GM19372 (cell line): ENCODE results near the gene MRPL11.
"Not testable (repeated sequence)": the region's sequence is repeated elsewhere in the genome, so short reads cannot be mapped to it uniquely, and the experiment has no call there.

Experiments
- ATAC-seq: cut with Tn5 transposase; IDR thresholded peaks from one replicate; pipeline ENCODE4 v1.9.1; 2021; ENCODE audit warnings: mild to moderate bottlenecking, low read depth, moderate library complexity; ENCODE audit not compliant: unreplicated experiment

The MRPL11 gene

GRCh38 chr11:66432597-66432996 is 6.1 kb downstream of the MRPL11 start:
- no peak for ATAC-seq

GRCh38 chr11:66431871-66432329 is 6.7 kb downstream of the MRPL11 start:
- not testable (repeated sequence) for ATAC-seq

GRCh38 chr11:66431287-66431686 is 7.4 kb downstream of the MRPL11 start:
- not testable (repeated sequence) for ATAC-seq

- no peak for ATAC-seq
Measured at GRCh38 chr11:66429983-66430602, 8.6 kb downstream of the MRPL11 start.

- no peak for ATAC-seq
Measured at GRCh38 chr11:66428933-66429332, 9.7 kb downstream of the MRPL11 start.

- no peak for ATAC-seq
Measured at GRCh38 chr11:66426314-66426713, 12.3 kb downstream of the MRPL11 start.

GRCh38 chr11:66421492-66422205 is 17.0 kb downstream of the MRPL11 start:
- ATAC-seq = peak; percentile 54

GRCh38 chr11:66420671-66421476 is 17.8 kb downstream of the MRPL11 start, which contains the start of gene NPAS4:
Gene NPAS4, plus strand, starts transcription at chr11:66421035. Its CDS starts 145 bp downstream, at chr11:66421180.
- ATAC-seq = no peak

GRCh38 chr11:66419825-66420224 is 18.8 kb downstream of the MRPL11 start:
- no peak for ATAC-seq

GRCh38 chr11:66418986-66419308 is 19.7 kb downstream of the MRPL11 start:
- no peak for ATAC-seq

- no peak for ATAC-seq
Measured at GRCh38 chr11:66418168-66418985, 20.3 kb downstream of the MRPL11 start.

GRCh38 chr11:66417000-66417399 is 21.6 kb downstream of the MRPL11 start:
- no peak for ATAC-seq

GRCh38 chr11:66415423-66415822 is 23.2 kb downstream of the MRPL11 start:
- no peak for ATAC-seq

GRCh38 chr11:66414120-66414934 is 24.3 kb downstream of the MRPL11 start:
- ATAC-seq = no peak

- ATAC-seq = no peak
Measured at GRCh38 chr11:66413167-66413566, 25.5 kb downstream of the MRPL11 start.

GRCh38 chr11:66412110-66412509 is 26.5 kb downstream of the MRPL11 start:
- no peak for ATAC-seq

GRCh38 chr11:66411323-66411722 is 27.3 kb downstream of the MRPL11 start:
- no peak for ATAC-seq

GRCh38 chr11:66410191-66410590 is 28.5 kb downstream of the MRPL11 start:
- no peak for ATAC-seq

GRCh38 chr11:66409226-66409625 is 29.4 kb downstream of the MRPL11 start:
- ATAC-seq = no peak
